Gastroesophageal sphincter (tissue), 3 donors: Measurements from ENCODE around the gene SMG6.

ENCODE experiments used
- CTCF ChIP-seq, 4 experiments: fragments of 200-600 bp in 2 of 4; fragments of 450-650 bp in 2 of 4; sonication (generic) in 1 of 4; IDR thresholded peaks; one replicate each; pipeline ENCODE4 v1.5.1; 2017 to 2019; ENCODE audit warnings: antibody characterized with exemption in 4 of 4, mild to moderate bottlenecking in 2 of 4, moderate library complexity in 2 of 4
- POLR2A ChIP-seq, 2 donors: fragments of 450-650 bp; IDR thresholded peaks; one replicate each; pipeline ENCODE4 v1.6.1; 2017; ENCODE audit warnings: antibody characterized with exemption in 2 of 2, mild to moderate bottlenecking in 2 of 2, moderate library complexity in 1 of 2
- POLR2AphosphoS5 ChIP-seq: sonication (generic); formaldehyde crosslinking; IDR thresholded peaks from one replicate; pipeline ENCODE4 v1.6.1; 2017; ENCODE audit warnings: antibody characterized with exemption

GRCh38 chr17:2064520-2064971, 239.0 kb downstream of the SMG6 start:
- TF ChIP-seq CTCF (IDR thresholded peaks at IDR 0.05), result no peak
- TF ChIP-seq POLR2AphosphoS5, result no peak
- TF ChIP-seq POLR2A (IDR thresholded peaks at IDR 0.05), result no peak
